Measurements from ENCODE around the gene SLC2A10. TPM values are rescaled to one million over a fixed set of nuclear protein-coding genes. Genes with fewer than 3 reads are reported as not detected.

The SLC2A10 gene
- total RNA-seq, 4 donors from 2014 or later = 33.7 to 53.0 (median 51.1) TPM

DNA sequence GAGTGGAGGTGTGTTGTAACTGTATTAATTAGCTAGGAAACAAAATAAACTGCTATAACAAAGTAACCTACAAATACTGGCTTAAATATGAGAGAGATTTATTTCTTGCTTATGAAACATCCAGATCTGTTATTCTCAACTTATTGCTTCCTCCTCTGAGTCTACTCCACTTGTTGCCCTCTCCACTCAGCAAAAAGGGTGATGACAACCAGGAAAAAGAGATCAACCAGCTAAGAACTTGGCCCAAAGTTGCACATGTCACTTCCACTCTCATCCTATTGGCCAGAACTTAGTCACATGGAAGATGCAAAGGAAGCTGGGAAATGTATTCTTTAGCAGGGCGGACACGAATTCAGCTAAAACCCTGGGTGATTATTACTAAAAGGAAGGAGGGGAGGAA lies 15.0 kb upstream of the SLC2A10 start:
- no peaks in the 10 kb centered on the region for H3K27me3 ChIP-seq
- intact Hi-C loops (cut with DNase I) = no loop called here
- H3K9me3 ChIP-seq = no peaks in the 10 kb centered on the region
- H3K4me3 ChIP-seq (replicated peaks in 1 of 3) = no peak overlapping the region
- no peak overlapping the region for H3K27ac ChIP-seq
- no peaks in the 10 kb centered on the region for H3K36me3 ChIP-seq
- TF ChIP-seq POLR2A (IDR thresholded peaks at IDR 0.05) (no peak), CTCF (IDR thresholded peaks at IDR 0.05) (no peak)
- 65 to 71% methylated on average over 2 of the region's 2 CpGs for WGBS, 2 donors
- no peaks in the 10 kb centered on the region for H3K4me1 ChIP-seq
- no peak for DNase-seq

GRCh38 chr20:46695892-46696291 lies 13.6 kb upstream of the SLC2A10 start:
- TF ChIP-seq CTCF (IDR thresholded peaks at IDR 0.05) (no peak), POLR2A (IDR thresholded peaks at IDR 0.05) (no peak)
- no peaks in the 10 kb centered on the region for H3K36me3 ChIP-seq
- no peak overlapping the region for H3K27ac ChIP-seq
- H3K27me3 ChIP-seq = no peaks in the 10 kb centered on the region
- DNase-seq = no peak
- intact Hi-C loops (cut with DNase I) = no loop called here
- H3K4me3 ChIP-seq (replicated peaks in 1 of 3) = no peak overlapping the region
- 40 to 49% methylated on average over 3 of the region's 3 CpGs for WGBS, 2 donors
- no peaks in the 10 kb centered on the region for H3K4me1 ChIP-seq
- H3K9me3 ChIP-seq = no peaks in the 10 kb centered on the region

GRCh38 chr20:46696791-46697279 lies 12.6 kb upstream of the SLC2A10 start:
- no peaks in the 10 kb centered on the region for H3K9me3 ChIP-seq
- no peaks in the 10 kb centered on the region for H3K27me3 ChIP-seq
- no peaks in the 10 kb centered on the region for H3K4me1 ChIP-seq
- DNase-seq = no peak
- intact Hi-C loops (cut with DNase I) = no loop called here
- H3K4me3 ChIP-seq (replicated peaks in 1 of 3) = no peak overlapping the region
- 79 to 84% methylated on average over 3 of the region's 3 CpGs for WGBS, 2 donors
- no peak overlapping the region for H3K27ac ChIP-seq
- no peaks in the 10 kb centered on the region for H3K36me3 ChIP-seq
- no peak for TF ChIP-seq CTCF (IDR thresholded peaks at IDR 0.05)
- no peak for TF ChIP-seq POLR2A (IDR thresholded peaks at IDR 0.05)

DNA sequence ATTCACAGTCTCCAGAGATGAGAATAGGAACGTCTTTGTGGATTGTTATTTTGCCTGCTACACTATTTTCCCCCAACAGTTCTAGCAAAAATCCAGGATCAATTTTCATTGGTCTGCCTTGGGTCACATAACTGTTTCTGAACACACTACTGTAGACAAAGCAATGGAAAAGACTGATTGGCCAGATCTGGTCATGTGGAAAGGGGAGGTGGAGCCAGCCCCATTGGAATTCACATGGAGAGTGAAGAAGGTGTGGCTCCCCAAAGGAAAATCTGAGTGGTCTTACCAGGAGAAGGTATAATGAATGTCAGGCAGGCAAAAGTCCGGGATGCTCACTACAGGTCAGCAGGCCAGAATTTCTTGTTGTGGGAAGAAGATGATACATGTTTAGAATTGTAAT lies 10.7 kb upstream of the SLC2A10 start:
- TF ChIP-seq CTCF (IDR thresholded peaks at IDR 0.05) (no peak), POLR2A (IDR thresholded peaks at IDR 0.05) (no peak)
- Histone ChIP-seq H3K27ac (no peak overlapping the region), H3K4me3 (replicated peaks in 1 of 3) (no peak overlapping the region), H3K4me1 (no peaks in the 10 kb centered on the region), H3K9me3 (no peaks in the 10 kb centered on the region), H3K27me3 (no peaks in the 10 kb centered on the region), H3K36me3 (no peaks in the 10 kb centered on the region)
- intact Hi-C loops (cut with DNase I) = no loop called here
- 90 to 100% methylated on average over 2 of the region's 2 CpGs for WGBS, 2 donors
- DNase-seq = no peak

GRCh38 chr20:46699651-46700359 lies 9.6 kb upstream of the SLC2A10 start:
- Histone ChIP-seq H3K4me1 (no peaks in the 10 kb centered on the region), H3K27ac (no peak overlapping the region), H3K36me3 (no peaks in the 10 kb centered on the region), H3K4me3 (replicated peaks in 1 of 3) (no peak overlapping the region), H3K27me3 (no peaks in the 10 kb centered on the region), H3K9me3 (no peaks in the 10 kb centered on the region)
- no peak for DNase-seq
- TF ChIP-seq POLR2A (IDR thresholded peaks at IDR 0.05) (no peak), CTCF (IDR thresholded peaks at IDR 0.05) (peak in 2 of 6 experiments; percentile 20 to 37)
- intact Hi-C loops (cut with DNase I) = no loop called here
- 46 to 50% methylated on average over 12 of the region's 12 CpGs for WGBS, 2 donors
